ENCODE measurements around the gene TACR3. TPM values are rescaled to one million over a fixed set of nuclear protein-coding genes. Genes with fewer than 3 reads are reported as not detected.
"Not testable (repeated sequence)": the region's sequence is repeated elsewhere in the genome, so short reads cannot be mapped to it uniquely, and the experiment has no call there.

TACR3 gene
- total RNA-seq, result not detected

GRCh38 chr4:103719830-103720207, at the start of gene TACR3:
Gene TACR3 (minus strand): TSS chr4:103719985. CDS start chr4:103719675, 310 bp downstream.
- Histone ChIP-seq H3K9me3 (ENCODE audit: low read depth, low read length) (no peaks in the 10 kb centered on the region), H3K27me3 (ENCODE audit: insufficient read depth, low read length) (peaks cover 3% of the 10 kb centered on the region), H3K4me1 (ENCODE audit: insufficient read depth, low read length) (no peaks in the 10 kb centered on the region), H3K4me3 (ENCODE audit: low read length) (no peak within 1 kb of the TSS)

- Histone ChIP-seq H3K4me3 (ENCODE audit: low read length) (no peak overlapping the region), H3K9me3 (ENCODE audit: low read depth, low read length) (no peaks in the 10 kb centered on the region), H3K27me3 (ENCODE audit: insufficient read depth, low read length) (no peaks in the 10 kb centered on the region), H3K4me1 (ENCODE audit: insufficient read depth, low read length) (no peaks in the 10 kb centered on the region)
Observed at GRCh38 chr4:103757631-103758030, 37.8 kb upstream of the TACR3 start.

GRCh38 chr4:103756741-103757140, 37.0 kb upstream of the TACR3 start:
- Histone ChIP-seq H3K4me3 (ENCODE audit: low read length) (no peak overlapping the region), H3K27me3 (ENCODE audit: insufficient read depth, low read length) (no peaks in the 10 kb centered on the region), H3K4me1 (ENCODE audit: insufficient read depth, low read length) (no peaks in the 10 kb centered on the region), H3K9me3 (ENCODE audit: low read depth, low read length) (no peaks in the 10 kb centered on the region)

- Histone ChIP-seq H3K4me1 (ENCODE audit: insufficient read depth, low read length) (no peaks in the 10 kb centered on the region), H3K4me3 (ENCODE audit: low read length) (no peak overlapping the region), H3K27me3 (ENCODE audit: insufficient read depth, low read length) (no peaks in the 10 kb centered on the region)
Observed at GRCh38 chr4:103754844-103755243, 35.1 kb upstream of the TACR3 start.

GRCh38 chr4:103753868-103754653, 34.3 kb upstream of the TACR3 start:
- Histone ChIP-seq H3K4me1 (ENCODE audit: insufficient read depth, low read length) (no peaks in the 10 kb centered on the region), H3K4me3 (ENCODE audit: low read length) (no peak overlapping the region), H3K9me3 (ENCODE audit: low read depth, low read length) (no peaks in the 10 kb centered on the region), H3K27me3 (ENCODE audit: insufficient read depth, low read length) (no peaks in the 10 kb centered on the region)

More at GRCh38 chr4:103754844-103755243, 35.1 kb upstream of the TACR3 start:
- H3K9me3 ChIP-seq (ENCODE audit: low read depth, low read length), result no peaks in the 10 kb centered on the region

- H3K4me3 ChIP-seq (ENCODE audit: low read length); H3K4me1 ChIP-seq (ENCODE audit: insufficient read depth, low read length); H3K27me3 ChIP-seq (ENCODE audit: insufficient read depth, low read length); H3K9me3 ChIP-seq (ENCODE audit: low read depth, low read length): not testable (repeated sequence)
Observed at GRCh38 chr4:103723150-103723549, 3.4 kb upstream of the TACR3 start.

GRCh38 chr4:103721251-103721650, 1.5 kb upstream of the TACR3 start:
- Histone ChIP-seq H3K27me3 (ENCODE audit: insufficient read depth, low read length) (peaks cover 3% of the 10 kb centered on the region), H3K9me3 (ENCODE audit: low read depth, low read length) (no peaks in the 10 kb centered on the region), H3K4me3 (ENCODE audit: low read length) (no peak overlapping the region), H3K4me1 (ENCODE audit: insufficient read depth, low read length) (no peaks in the 10 kb centered on the region)

GRCh38 chr4:103720661-103721060, 876 bp upstream of the TACR3 start:
- H3K4me3 ChIP-seq (ENCODE audit: low read length), result no peak overlapping the region
- H3K4me1 ChIP-seq (ENCODE audit: insufficient read depth, low read length), result no peaks in the 10 kb centered on the region
- peaks cover 3% of the 10 kb centered on the region for H3K27me3 ChIP-seq (ENCODE audit: insufficient read depth, low read length)
- no peaks in the 10 kb centered on the region for H3K9me3 ChIP-seq (ENCODE audit: low read depth, low read length)

GRCh38 chr4:103719105-103719829, 518 bp downstream of the TACR3 start:
- Histone ChIP-seq H3K27me3 (ENCODE audit: insufficient read depth, low read length) (peaks cover 3% of the 10 kb centered on the region), H3K4me3 (ENCODE audit: low read length) (no peak overlapping the region)

GRCh38 chr4:103692615-103693014, 27.2 kb downstream of the TACR3 start:
- Histone ChIP-seq H3K4me3 (ENCODE audit: low read length) (no peak overlapping the region), H3K27me3 (ENCODE audit: insufficient read depth, low read length) (no peaks in the 10 kb centered on the region)

More at GRCh38 chr4:103719105-103719829, 518 bp downstream of the TACR3 start:
- Histone ChIP-seq H3K4me1 (ENCODE audit: insufficient read depth, low read length) (no peaks in the 10 kb centered on the region), H3K9me3 (ENCODE audit: low read depth, low read length) (no peaks in the 10 kb centered on the region)

GRCh38 chr4:103673983-103674382, 45.8 kb downstream of the TACR3 start:
- H3K4me1 ChIP-seq (ENCODE audit: insufficient read depth, low read length), result no peaks in the 10 kb centered on the region

More at GRCh38 chr4:103692615-103693014, 27.2 kb downstream of the TACR3 start:
- Histone ChIP-seq H3K4me1 (ENCODE audit: insufficient read depth, low read length) (no peaks in the 10 kb centered on the region), H3K9me3 (ENCODE audit: low read depth, low read length) (peaks cover 8% of the 10 kb centered on the region)

GRCh38 chr4:103666764-103667163, 53.0 kb downstream of the TACR3 start:
- not testable (repeated sequence) for H3K27me3 ChIP-seq (ENCODE audit: insufficient read depth, low read length); H3K9me3 ChIP-seq (ENCODE audit: low read depth, low read length); H3K4me1 ChIP-seq (ENCODE audit: insufficient read depth, low read length); H3K4me3 ChIP-seq (ENCODE audit: low read length)

More at GRCh38 chr4:103673983-103674382, 45.8 kb downstream of the TACR3 start:
- H3K27me3 ChIP-seq (ENCODE audit: insufficient read depth, low read length), result no peaks in the 10 kb centered on the region
- no peaks in the 10 kb centered on the region for H3K9me3 ChIP-seq (ENCODE audit: low read depth, low read length)
- H3K4me3 ChIP-seq (ENCODE audit: low read length), result no peak overlapping the region

- Histone ChIP-seq H3K27me3 (ENCODE audit: insufficient read depth, low read length) (no peaks in the 10 kb centered on the region), H3K4me1 (ENCODE audit: insufficient read depth, low read length) (no peaks in the 10 kb centered on the region), H3K4me3 (ENCODE audit: low read length) (no peak overlapping the region), H3K9me3 (ENCODE audit: low read depth, low read length) (no peaks in the 10 kb centered on the region)
Observed at GRCh38 chr4:103664436-103665075, 55.2 kb downstream of the TACR3 start.

- no peaks in the 10 kb centered on the region for H3K4me1 ChIP-seq (ENCODE audit: insufficient read depth, low read length)
- no peak overlapping the region for H3K4me3 ChIP-seq (ENCODE audit: low read length)
- H3K9me3 ChIP-seq (ENCODE audit: low read depth, low read length), result no peaks in the 10 kb centered on the region
- no peaks in the 10 kb centered on the region for H3K27me3 ChIP-seq (ENCODE audit: insufficient read depth, low read length)
Observed at GRCh38 chr4:103648541-103648940, 71.2 kb downstream of the TACR3 start.

GRCh38 chr4:103645991-103646390, 73.8 kb downstream of the TACR3 start:
- no peaks in the 10 kb centered on the region for H3K4me1 ChIP-seq (ENCODE audit: insufficient read depth, low read length)
- no peaks in the 10 kb centered on the region for H3K27me3 ChIP-seq (ENCODE audit: insufficient read depth, low read length)
- H3K4me3 ChIP-seq (ENCODE audit: low read length), result no peak overlapping the region
- H3K9me3 ChIP-seq (ENCODE audit: low read depth, low read length), result no peaks in the 10 kb centered on the region
